Ishikawa (cell line): ENCODE measurements around the gene CDV3.

ENCODE experiments used
- CEBPB ChIP-seq: IDR thresholded peaks from 2 replicates; pipeline ENCODE4 v1.6.1; 2012
- EP300 ChIP-seq: IDR thresholded peaks from 2 replicates; pipeline ENCODE4 v1.6.1; 2012; ENCODE audit warnings: borderline replicate concordance
- NFIC ChIP-seq: IDR thresholded peaks from 2 replicates; pipeline ENCODE4 v1.6.1; 2012
- RAD21 ChIP-seq: IDR thresholded peaks from 2 replicates; pipeline ENCODE4 v1.6.1; 2012; ENCODE audit warnings: low read depth
- TAF1 ChIP-seq: IDR thresholded peaks from 2 replicates; pipeline ENCODE4 v1.6.1; 2012; ENCODE audit warnings: low read depth, mild to moderate bottlenecking
- YY1 ChIP-seq: IDR thresholded peaks from 2 replicates; pipeline ENCODE4 v1.6.1; 2012; ENCODE audit warnings: low read depth
- TF ChIP-seq, protein P1 (sequence below): IDR thresholded peaks from 2 replicates; pipeline ENCODE4 v1.6.1; 2012
- TF ChIP-seq, protein P2 (sequence below): IDR thresholded peaks from 2 replicates; pipeline ENCODE4 v1.6.1; 2012; ENCODE audit warnings: low read depth, mild to moderate bottlenecking

DNA sequence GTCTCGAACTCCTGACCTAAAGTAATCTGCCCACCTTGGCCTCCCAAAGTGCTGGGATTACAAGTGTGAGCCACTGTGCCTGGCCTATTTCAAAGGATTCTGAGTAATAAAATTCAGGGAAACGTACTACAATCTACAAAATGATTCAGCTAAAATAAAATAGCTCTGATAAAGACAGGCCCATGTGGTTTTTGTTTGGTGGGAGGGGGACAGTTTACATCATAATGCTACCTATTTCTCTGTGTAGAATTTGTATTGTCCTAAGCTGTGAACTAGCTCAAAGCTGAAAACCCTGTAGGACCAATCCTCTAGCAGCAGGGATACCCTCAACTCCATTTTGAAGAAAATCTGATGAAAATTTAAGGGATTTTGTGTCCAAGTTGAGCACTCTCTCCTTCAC, 25.8 kb downstream of the CDV3 start:
- TF ChIP-seq, protein P1, sequence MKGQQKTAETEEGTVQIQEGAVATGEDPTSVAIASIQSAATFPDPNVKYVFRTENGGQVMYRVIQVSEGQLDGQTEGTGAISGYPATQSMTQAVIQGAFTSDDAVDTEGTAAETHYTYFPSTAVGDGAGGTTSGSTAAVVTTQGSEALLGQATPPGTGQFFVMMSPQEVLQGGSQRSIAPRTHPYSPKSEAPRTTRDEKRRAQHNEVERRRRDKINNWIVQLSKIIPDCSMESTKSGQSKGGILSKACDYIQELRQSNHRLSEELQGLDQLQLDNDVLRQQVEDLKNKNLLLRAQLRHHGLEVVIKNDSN: no peak
- TF ChIP-seq CEBPB: no peak
- TF ChIP-seq, protein P2, sequence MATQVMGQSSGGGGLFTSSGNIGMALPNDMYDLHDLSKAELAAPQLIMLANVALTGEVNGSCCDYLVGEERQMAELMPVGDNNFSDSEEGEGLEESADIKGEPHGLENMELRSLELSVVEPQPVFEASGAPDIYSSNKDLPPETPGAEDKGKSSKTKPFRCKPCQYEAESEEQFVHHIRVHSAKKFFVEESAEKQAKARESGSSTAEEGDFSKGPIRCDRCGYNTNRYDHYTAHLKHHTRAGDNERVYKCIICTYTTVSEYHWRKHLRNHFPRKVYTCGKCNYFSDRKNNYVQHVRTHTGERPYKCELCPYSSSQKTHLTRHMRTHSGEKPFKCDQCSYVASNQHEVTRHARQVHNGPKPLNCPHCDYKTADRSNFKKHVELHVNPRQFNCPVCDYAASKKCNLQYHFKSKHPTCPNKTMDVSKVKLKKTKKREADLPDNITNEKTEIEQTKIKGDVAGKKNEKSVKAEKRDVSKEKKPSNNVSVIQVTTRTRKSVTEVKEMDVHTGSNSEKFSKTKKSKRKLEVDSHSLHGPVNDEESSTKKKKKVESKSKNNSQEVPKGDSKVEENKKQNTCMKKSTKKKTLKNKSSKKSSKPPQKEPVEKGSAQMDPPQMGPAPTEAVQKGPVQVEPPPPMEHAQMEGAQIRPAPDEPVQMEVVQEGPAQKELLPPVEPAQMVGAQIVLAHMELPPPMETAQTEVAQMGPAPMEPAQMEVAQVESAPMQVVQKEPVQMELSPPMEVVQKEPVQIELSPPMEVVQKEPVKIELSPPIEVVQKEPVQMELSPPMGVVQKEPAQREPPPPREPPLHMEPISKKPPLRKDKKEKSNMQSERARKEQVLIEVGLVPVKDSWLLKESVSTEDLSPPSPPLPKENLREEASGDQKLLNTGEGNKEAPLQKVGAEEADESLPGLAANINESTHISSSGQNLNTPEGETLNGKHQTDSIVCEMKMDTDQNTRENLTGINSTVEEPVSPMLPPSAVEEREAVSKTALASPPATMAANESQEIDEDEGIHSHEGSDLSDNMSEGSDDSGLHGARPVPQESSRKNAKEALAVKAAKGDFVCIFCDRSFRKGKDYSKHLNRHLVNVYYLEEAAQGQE: no peak
- no peak for TF ChIP-seq YY1
- TF ChIP-seq NFIC: no peak
- no peak for TF ChIP-seq TAF1
- no peak for TF ChIP-seq EP300
- no peak for TF ChIP-seq RAD21
